BJ (cell line): ENCODE measurements around the gene CRTC1. TPM values are rescaled to one million over a fixed set of nuclear protein-coding genes. Genes with fewer than 3 reads are reported as not detected.
"Not testable (repeated sequence)": the region's sequence is repeated elsewhere in the genome, so short reads cannot be mapped to it uniquely, and the experiment has no call there.

Experiments
- CTCF ChIA-PET: fragments of 350-600 bp; formaldehyde crosslinking; extraction: SDS; loops from one replicate; lab custom pipeline; 2021; ENCODE audit warnings: antibody characterized with exemption, inconsistent platforms; lab: Yijun Ruan, JAX
- POLR2A ChIA-PET: fragments of 300-600 bp; sonication (Branson Sonifier 250); formaldehyde crosslinking; extraction: SDS; loops from one replicate; lab custom pipeline; 2021; ENCODE audit warnings: antibody characterized with exemption; lab: Charles Lee
- DNase-seq: peaks from one replicate; pipeline ENCODE4 v3.0.0-alpha.2; 2011; ENCODE audit warnings: low read depth
- H3K27me3 ChIP-seq: 2 replicates; pipeline ENCODE4 v1.6.0; 2011; ENCODE audit warnings: low read length; ENCODE audit not compliant: control insufficient read depth, insufficient read depth
- H3K36me3 ChIP-seq: 2 replicates; pipeline ENCODE4 v1.5.1; 2011; ENCODE audit warnings: low read length; ENCODE audit not compliant: control insufficient read depth, insufficient read depth
- H3K4me3 ChIP-seq: 2 replicates; pipeline ENCODE4 v1.5.1; 2011; ENCODE audit warnings: low read depth, mild to moderate bottlenecking, control low read depth, low read length
- polyA plus RNA-seq: library from polyadenylated mRNA; depleted of rRNA; stranded (reverse); fragments of >200 nt; gene quantifications from 2 replicates; pipeline ENCODE4 v1.2.3, GENCODE V29; 2011
- TF ChIP-seq, protein P1 (sequence below): IDR thresholded peaks from 2 replicates; pipeline ENCODE4 v1.5.1; 2011; ENCODE audit warnings: low read depth, mild to moderate bottlenecking, control low read depth, inconsistent platforms, low read length, moderate library complexity; ENCODE audit not compliant: insufficient read depth

CRTC1 gene
- polyA plus RNA-seq, 1 experiment = 1.5 TPM

DNA sequence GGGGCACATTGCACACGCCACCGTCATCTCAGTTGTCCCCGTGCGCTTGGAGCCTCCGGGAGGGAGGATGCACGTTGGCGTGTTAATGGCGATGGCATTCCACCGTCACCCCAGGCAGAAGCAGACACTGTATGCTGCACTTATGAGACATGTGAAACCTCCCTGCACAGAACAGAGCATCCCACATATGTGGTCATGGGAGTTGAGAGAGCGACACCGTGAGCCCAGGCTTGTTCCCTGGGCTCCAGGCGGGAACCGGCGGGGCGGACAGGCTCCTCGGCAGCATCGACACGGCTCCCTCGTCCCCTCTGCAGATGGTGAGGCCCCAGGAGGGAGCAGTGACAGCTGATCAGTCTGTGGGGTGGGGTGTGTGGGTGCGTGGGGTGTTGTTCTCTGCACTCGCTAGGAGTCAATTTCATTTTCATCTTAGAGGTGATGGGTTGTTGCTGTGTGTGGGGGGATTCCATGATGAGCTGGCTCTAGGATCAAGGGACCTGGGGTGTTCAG is 40.4 kb downstream of the CRTC1 start:
- ChIA-PET POLR2A (no interaction called here), CTCF (interaction anchor here (0.8 kb wide), 1 partner anchor 16 kb away, joined by 3 read pairs; no protein-coding TSS in a partner anchor)
- Histone ChIP-seq H3K4me3 (no peak overlapping the region), H3K27me3 (no peaks in the 10 kb centered on the region), H3K36me3 (no peaks in the 10 kb centered on the region; the same call in 1 of the 2 replicates)
- no peak for DNase-seq
- TF ChIP-seq, protein P1, sequence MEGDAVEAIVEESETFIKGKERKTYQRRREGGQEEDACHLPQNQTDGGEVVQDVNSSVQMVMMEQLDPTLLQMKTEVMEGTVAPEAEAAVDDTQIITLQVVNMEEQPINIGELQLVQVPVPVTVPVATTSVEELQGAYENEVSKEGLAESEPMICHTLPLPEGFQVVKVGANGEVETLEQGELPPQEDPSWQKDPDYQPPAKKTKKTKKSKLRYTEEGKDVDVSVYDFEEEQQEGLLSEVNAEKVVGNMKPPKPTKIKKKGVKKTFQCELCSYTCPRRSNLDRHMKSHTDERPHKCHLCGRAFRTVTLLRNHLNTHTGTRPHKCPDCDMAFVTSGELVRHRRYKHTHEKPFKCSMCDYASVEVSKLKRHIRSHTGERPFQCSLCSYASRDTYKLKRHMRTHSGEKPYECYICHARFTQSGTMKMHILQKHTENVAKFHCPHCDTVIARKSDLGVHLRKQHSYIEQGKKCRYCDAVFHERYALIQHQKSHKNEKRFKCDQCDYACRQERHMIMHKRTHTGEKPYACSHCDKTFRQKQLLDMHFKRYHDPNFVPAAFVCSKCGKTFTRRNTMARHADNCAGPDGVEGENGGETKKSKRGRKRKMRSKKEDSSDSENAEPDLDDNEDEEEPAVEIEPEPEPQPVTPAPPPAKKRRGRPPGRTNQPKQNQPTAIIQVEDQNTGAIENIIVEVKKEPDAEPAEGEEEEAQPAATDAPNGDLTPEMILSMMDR = no peak

DNA sequence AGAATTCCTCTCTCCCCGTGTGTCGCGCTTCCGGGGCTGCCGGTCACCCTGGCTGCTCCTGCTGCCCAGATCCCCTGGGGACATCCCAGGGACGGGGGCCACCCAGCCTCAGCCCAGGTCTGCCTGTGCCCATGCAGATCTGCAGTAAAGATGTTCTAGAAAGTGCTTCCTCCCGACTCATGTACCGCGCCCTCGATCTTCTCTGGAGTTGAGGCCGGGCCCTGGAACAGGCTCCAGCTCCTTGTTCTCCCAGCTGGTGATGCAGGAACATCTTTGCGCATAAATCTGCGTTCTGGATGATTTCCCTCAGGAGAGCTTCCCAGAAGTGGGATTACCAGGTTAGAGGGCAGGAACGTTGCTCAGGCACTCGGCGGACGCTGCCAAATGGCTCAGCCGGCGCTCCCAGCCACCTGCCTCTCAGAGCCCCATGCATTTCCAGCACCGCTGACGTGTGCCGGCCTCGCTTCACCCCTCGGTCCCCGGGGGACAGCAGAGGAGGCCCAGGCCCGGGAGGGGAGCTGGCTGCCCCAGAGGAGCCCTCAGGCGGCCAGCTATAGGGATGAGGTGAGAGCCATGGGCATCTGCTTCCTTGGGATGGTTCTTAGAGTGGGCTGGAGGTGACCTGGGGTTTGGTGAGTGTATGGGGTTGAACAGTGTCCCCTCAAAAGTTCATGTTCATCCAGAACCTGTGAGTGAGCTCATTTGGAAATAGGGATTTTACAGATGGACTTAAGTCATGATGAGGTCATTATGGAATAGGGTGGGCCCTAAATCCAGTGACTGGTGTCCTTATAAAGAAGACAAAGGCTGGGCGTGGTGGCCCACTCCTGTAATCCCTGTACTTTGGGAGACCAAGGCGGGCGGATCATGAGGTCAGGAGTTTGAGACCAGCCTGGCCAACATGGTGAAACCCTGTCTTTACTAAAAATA is 42.6 kb downstream of the CRTC1 start:
- H3K27me3 ChIP-seq = no peaks in the 10 kb centered on the region
- no peaks in the 10 kb centered on the region for H3K36me3 ChIP-seq
- ChIA-PET POLR2A (interaction anchor here (0.6 kb wide), 1 partner anchor 181 kb away, joined by 4 read pairs; no protein-coding TSS in a partner anchor), CTCF (no interaction called here)
- no peak overlapping the region for H3K4me3 ChIP-seq
- TF ChIP-seq, protein P1 = no peak
- no peak for DNase-seq

DNA sequence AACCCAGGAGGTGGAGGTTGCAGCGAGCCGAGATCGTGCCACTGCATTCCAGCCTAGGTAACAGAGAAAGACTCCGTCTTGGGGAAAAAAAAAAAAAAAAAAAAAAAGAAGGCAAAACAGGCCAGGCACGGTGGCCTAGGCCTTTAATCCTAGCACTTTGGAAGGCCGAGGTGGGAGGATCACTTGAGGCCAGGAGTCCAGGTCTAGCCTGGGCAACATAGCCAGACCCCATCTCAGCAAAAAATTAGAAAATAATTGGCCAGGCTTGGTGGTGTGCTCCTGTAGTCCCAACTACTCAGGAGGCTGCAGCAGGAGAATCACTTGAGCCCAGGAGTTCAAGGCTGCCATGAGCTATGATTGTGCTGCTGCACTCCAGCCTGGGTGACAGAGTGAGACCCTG is 43.4 kb downstream of the CRTC1 start:
- ChIA-PET CTCF (no interaction called here), POLR2A (no interaction called here)
- TF ChIP-seq, protein P1 = no peak
- Histone ChIP-seq H3K36me3 (no peaks in the 10 kb centered on the region), H3K4me3 (no peak overlapping the region), H3K27me3 (no peaks in the 10 kb centered on the region)
- DNase-seq = no peak

DNA sequence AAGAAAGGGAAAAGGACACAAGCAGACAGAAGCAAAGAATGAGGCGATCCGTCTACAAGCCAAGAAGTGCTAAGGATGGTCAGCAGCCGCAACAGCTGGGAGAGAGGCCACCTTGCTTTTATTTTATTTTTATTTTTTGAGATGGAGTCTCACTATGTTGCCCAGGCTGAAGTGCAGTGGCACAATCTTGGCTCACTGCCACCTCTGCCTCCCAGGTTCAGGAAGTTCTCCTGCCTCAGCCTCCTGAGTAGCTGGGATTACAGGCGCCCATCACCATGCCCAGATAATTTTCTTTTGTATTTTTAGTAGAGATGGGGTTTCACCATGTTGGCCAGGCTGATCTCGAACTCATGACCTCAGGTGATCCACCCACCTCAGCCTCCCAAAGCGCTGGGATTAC is 44.1 kb downstream of the CRTC1 start:
- POLR2A ChIA-PET, H3K36me3 ChIP-seq, H3K4me3 ChIP-seq, H3K27me3 ChIP-seq, DNase-seq: not testable (repeated sequence)
- CTCF ChIA-PET = interaction anchor here (1.2 kb wide), 1 partner anchor 10 kb away, joined by 3 read pairs; no protein-coding TSS in a partner anchor

DNA sequence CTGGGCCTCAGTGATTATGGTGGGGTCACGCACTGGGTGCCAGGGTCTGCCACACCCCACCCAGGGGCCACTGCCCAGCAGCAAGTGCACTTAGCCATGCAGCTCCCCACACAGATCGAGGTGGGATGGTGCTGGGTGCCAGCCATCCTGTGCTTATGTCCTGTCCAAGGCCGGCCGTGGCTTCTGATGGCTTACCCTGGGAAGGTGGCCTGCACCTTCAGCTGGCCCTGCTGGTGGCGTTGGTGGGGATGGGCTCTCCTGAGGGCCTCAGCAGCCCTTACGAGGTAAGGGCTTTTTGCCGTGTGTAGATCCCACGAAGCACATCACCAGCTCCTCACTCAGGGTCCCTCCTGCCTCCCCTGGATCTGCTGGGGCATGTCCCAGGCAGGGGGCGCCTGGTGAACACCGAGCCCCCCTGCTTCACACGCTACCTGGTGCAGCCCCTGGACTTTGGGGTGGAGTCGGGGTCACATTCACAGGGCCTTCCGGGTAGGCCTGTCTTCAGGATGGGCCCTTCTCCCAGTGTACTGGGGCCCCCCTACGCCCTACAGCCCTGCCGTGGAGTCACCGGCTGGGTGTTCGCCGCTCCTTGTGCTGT is 46.6 kb downstream of the CRTC1 start:
- Histone ChIP-seq H3K27me3 (no peaks in the 10 kb centered on the region), H3K36me3 (no peaks in the 10 kb centered on the region), H3K4me3 (no peak overlapping the region)
- DNase-seq = no peak
- ChIA-PET POLR2A (no interaction called here), CTCF (no interaction called here)
- TF ChIP-seq, protein P1 = no peak
